Prostate gland (tissue), 2 donors: ENCODE results near the gene ABCB8. TPM values are rescaled to one million over a fixed set of nuclear protein-coding genes. Genes with fewer than 3 reads are reported as not detected.

Experiments
- DNase-seq: peaks from one replicate; pipeline ENCODE4 v3.0.0-alpha.2; 2019; ENCODE audit warnings: low spot score
- H3K27ac ChIP-seq, 2 donors: fragments of 200-600 bp; sonication (generic); 2 replicates each; pipeline ENCODE4 v1.5.1; 2017 to 2019
- H3K27me3 ChIP-seq: fragments of 200-600 bp; sonication (generic); replicated peaks from 2 replicates; pipeline ENCODE4 v1.5.1; 2019; ENCODE audit not compliant: insufficient read depth
- H3K36me3 ChIP-seq, 2 donors: fragments of 200-600 bp; sonication (generic); 1 replicate in 1 of 2; 2 replicates in 1 of 2; pipeline versions ENCODE4 v1.5.1 to v1.8.1; 2017 to 2019
- H3K4me1 ChIP-seq: fragments of 200-600 bp; sonication (generic); replicated peaks from 2 replicates; pipeline ENCODE4 v1.5.1; 2019
- H3K4me3 ChIP-seq, 2 donors: fragments of 200-600 bp; sonication (generic); 2 replicates each; pipeline ENCODE4 v1.5.1; 2017 to 2019
- H3K9me3 ChIP-seq: fragments of 200-600 bp; sonication (generic); 2 replicates; pipeline ENCODE4 v1.5.1; 2017
- CTCF ChIP-seq, 4 experiments: fragments of 200-600 bp in 2 of 4; fragments of 450-650 bp in 2 of 4; sonication (generic) in 2 of 4; IDR thresholded peaks; 1 replicate in 3 of 4; 2 replicates in 1 of 4; pipeline ENCODE4 v1.5.1; 2016 to 2019; ENCODE audit warnings: antibody characterized with exemption in 4 of 4, mild to moderate bottlenecking in 2 of 4, moderate library complexity in 2 of 4
- POLR2A ChIP-seq: fragments of 450-650 bp; IDR thresholded peaks from one replicate; pipeline ENCODE4 v1.6.1; 2016; ENCODE audit warnings: antibody characterized with exemption, mild to moderate bottlenecking
- POLR2AphosphoS5 ChIP-seq: sonication (generic); formaldehyde crosslinking; IDR thresholded peaks from one replicate; pipeline ENCODE4 v1.6.1; 2017; ENCODE audit warnings: antibody characterized with exemption
- WGBS: methylation state at CpG from one replicate; pipeline ENCODE4 v1.1.5; 2018; 5-methylcytosine and 5-hydroxymethylcytosine counted together
- intact Hi-C: fragments of 100-400 bp; cut with DNase I; formaldehyde crosslinking; loops from one replicate; pipeline ENCODE4 v1.14.2; 2022
- total RNA-seq, 2 donors: library from RNA; depleted of rRNA; stranded (reverse); fragments of >200 nt; gene quantifications; one replicate each; pipeline ENCODE4 v1.1.0, GENCODE V29; 2016

The ABCB8 gene
- total RNA-seq, 2 donors from 2014 or later: 26.4 to 50.6 TPM

- H3K36me3 ChIP-seq: no peaks in the 10 kb centered on the region
- DNase-seq: no peak
- H3K4me1 ChIP-seq: no peaks in the 10 kb centered on the region
- intact Hi-C loops: no loop called here
- no peaks in the 10 kb centered on the region for H3K9me3 ChIP-seq
- H3K27me3 ChIP-seq: no peaks in the 10 kb centered on the region
- WGBS: 3% methylated on average over 29 of the region's 50 CpGs
- no peak overlapping the region for H3K27ac ChIP-seq
- no peak overlapping the region for H3K4me3 ChIP-seq
- no peak for TF ChIP-seq CTCF (IDR thresholded peaks at IDR 0.05)
- no peak for TF ChIP-seq POLR2A
- TF ChIP-seq POLR2AphosphoS5: no peak
Measured at GRCh38 chr7:151051108-151051507, 22.9 kb downstream of the ABCB8 start.

DNA sequence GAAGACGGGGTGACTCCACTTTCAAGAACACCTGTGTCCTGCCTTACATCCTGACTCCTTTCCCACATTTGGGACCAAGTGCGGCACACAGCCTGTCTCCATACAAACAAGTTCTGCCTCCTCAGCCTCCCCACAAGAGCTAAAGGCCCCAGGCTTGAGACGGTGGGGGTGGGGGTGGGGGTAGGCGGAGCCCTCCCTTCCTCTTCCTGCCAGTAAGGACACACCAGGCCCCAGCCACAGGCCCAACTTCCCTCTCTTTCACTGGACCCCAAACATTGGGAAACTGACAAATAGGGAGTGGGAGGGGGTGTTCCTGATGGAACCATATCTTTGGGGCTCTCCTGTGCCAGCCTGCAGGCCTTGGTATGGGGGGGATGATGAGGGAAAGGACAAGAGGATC, 24.8 kb downstream of the ABCB8 start:
- intact Hi-C loops: no loop called here
- Histone ChIP-seq H3K9me3 (no peaks in the 10 kb centered on the region), H3K27ac (no peak overlapping the region), H3K27me3 (no peaks in the 10 kb centered on the region), H3K4me1 (peaks cover 8% of the 10 kb centered on the region), H3K36me3 (no peaks in the 10 kb centered on the region), H3K4me3 (no peak overlapping the region)
- no peak for TF ChIP-seq CTCF (IDR thresholded peaks at IDR 0.05)
- no peak for TF ChIP-seq POLR2A
- no peak for TF ChIP-seq POLR2AphosphoS5
- DNase-seq: no peak
- WGBS: 78% methylated on average over 4 of the region's 4 CpGs

- H3K27me3 ChIP-seq: no peaks in the 10 kb centered on the region
- H3K4me1 ChIP-seq: peaks cover 12% of the 10 kb centered on the region
- no peaks in the 10 kb centered on the region for H3K36me3 ChIP-seq
- WGBS: 97% methylated on average over 8 of the region's 8 CpGs
- H3K4me3 ChIP-seq: no peak overlapping the region
- H3K27ac ChIP-seq: no peak overlapping the region
- intact Hi-C loops: no loop called here
- H3K9me3 ChIP-seq: no peaks in the 10 kb centered on the region
- no peak for TF ChIP-seq POLR2AphosphoS5
- no peak for TF ChIP-seq CTCF (IDR thresholded peaks at IDR 0.05)
- TF ChIP-seq POLR2A: no peak
- DNase-seq: no peak
Measured at GRCh38 chr7:151053751-151054150, 25.5 kb downstream of the ABCB8 start.

DNA sequence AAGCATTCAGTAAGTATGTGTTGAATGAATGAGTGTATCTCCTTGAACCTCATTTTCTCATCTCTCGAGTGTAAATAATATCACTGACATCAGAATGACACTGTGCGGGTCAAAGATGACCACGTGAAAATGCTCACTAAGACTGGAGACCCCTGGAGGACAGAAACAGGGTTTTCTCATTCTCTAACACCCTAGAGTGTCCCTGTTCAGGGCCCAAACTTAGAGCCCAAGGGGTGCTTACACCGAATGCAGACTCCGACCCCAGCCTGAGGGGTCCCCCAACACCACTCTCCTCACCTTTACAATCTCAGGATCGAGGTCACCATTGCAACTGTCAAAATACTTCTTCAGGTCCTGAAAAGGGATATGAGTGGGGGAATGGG, 28.0 kb downstream of the ABCB8 start:
- WGBS: 83% methylated on average over 6 of the region's 6 CpGs
- no peak for TF ChIP-seq CTCF (IDR thresholded peaks at IDR 0.05)
- TF ChIP-seq POLR2AphosphoS5: no peak
- no peak for TF ChIP-seq POLR2A
- Histone ChIP-seq H3K27ac (no peak overlapping the region), H3K4me3 (no peak overlapping the region), H3K9me3 (no peaks in the 10 kb centered on the region), H3K4me1 (peaks cover 26% of the 10 kb centered on the region), H3K36me3 (no peaks in the 10 kb centered on the region), H3K27me3 (no peaks in the 10 kb centered on the region)
- no peak for DNase-seq
- intact Hi-C loops: no loop called here

DNA sequence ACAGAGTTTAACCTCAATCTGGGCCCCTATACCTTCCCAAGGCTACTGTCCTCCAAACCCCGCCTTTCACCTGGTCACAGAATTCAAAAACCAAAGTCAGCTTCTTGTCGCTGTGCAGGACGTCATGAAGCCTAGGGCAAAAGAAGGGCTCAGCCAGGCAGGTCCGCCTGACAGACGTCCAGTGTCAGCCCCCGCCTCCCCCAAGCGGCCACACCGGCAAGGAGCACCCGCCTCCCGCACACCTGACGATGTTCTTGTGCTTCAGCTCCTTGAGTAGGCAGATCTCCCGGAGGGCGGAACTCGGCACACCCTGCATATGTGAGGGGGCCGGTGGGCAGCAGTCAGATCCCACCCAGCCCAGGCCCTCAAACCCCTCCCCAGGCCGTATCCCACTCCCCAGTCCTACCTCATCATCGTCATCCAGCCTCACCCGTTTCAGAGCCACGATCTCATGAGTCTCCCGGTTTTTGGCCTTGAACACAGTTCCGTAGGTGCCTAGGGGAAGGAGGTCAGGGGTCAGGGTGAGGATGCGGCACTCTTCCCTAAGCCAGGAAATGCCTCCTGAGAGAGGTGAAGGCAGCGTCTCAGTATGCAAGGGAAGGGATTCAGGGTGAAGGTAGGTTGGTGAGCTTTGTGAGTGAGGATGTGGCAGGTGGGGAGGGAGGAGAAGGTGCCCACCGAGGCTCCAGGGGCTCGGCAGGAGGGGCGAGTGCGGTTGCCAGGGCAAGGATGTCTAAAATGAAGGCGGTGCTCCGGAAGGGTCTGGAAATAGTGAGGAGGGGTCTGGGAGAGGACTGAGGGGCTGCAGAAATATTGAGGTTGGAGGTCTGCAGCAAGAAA, 28.6 kb downstream of the ABCB8 start:
- Histone ChIP-seq H3K36me3 (no peaks in the 10 kb centered on the region), H3K4me1 (peaks cover 29% of the 10 kb centered on the region), H3K27ac (no peak overlapping the region), H3K4me3 (peak overlapping the region; percentile 57 to 59), H3K9me3 (no peaks in the 10 kb centered on the region), H3K27me3 (no peaks in the 10 kb centered on the region)
- TF ChIP-seq POLR2AphosphoS5 (no peak), CTCF (IDR thresholded peaks at IDR 0.05) (no peak), POLR2A (no peak)
- no peak for DNase-seq
- intact Hi-C loops: no loop called here
- 23% methylated on average over 29 of the region's 29 CpGs for WGBS
